ENCODE results near the gene TP63.

GRCh38 chr3:189826566-189826965 is 195.4 kb downstream of the TP63 start:
- TF ChIP-seq YY1 (IDR thresholded peaks at IDR 0.05; ENCODE audit: insufficient read depth, insufficient read length) (no peak), SUZ12 (IDR thresholded peaks at IDR 0.05; ENCODE audit: extremely low read depth, insufficient read depth, insufficient read length) (no peak), ZNF274 (IDR thresholded peaks at IDR 0.05; ENCODE audit: low read depth, low read length) (no peak)
